ENCODE results near the gene CCDC197.

- TF ChIP-seq CTCF (IDR thresholded peaks at IDR 0.05; ENCODE audit: insufficient read depth, low read length, poor library complexity, severe bottlenecking) (no peak), EZH2phosphoT487 (conservative IDR thresholded peaks at IDR 0.05; ENCODE audit: low read length) (no peak)
These were observed 40.4 kb upstream of the CCDC197 start for GRCh38 chr14:93956514-93957332.

Measured in SU-DHL-6 (cell line).